Heart left ventricle (tissue), 13 donors: ENCODE data around the gene OSMR.

Experiments used
- POLR2A ChIP-seq, 2 donors: fragments of 450-650 bp; IDR thresholded peaks; one replicate each; pipeline ENCODE4 v1.6.1; 2017; ENCODE audit warnings: antibody characterized with exemption in 2 of 2, mild to moderate bottlenecking in 2 of 2, moderate library complexity in 2 of 2
- TF ChIP-seq, protein P1 (sequence below), 12 donors: fragments of 200-600 bp; sonication (generic) in 4 of 12; IDR thresholded peaks; one replicate each; pipeline versions ENCODE4 v1.5.0 to v1.8.0; 2018 to 2022; ENCODE audit warnings: antibody characterized with exemption in 12 of 12, mild to moderate bottlenecking in 5 of 12
- donor health status: ischemic (EF 13 %, LVEDD 7.1; RV severe dilation, severe dysfunction).
- donor health status: DM: no; HTN: yes; CAD: no.
- donor health status: DM: no; HTN: no; CAD: no.
- donor health status: ischemic (EF 25% LVEDD 6.9; RV normal size, moderate dysfunction).
- donor health status: ischemic (EF 25% LVEDD 5.7; RV mildly dilated, moderate dysfunction).
- donor health status: ischemic (EF 35%, LVEDD 5.7; RV mildly dilated, moderate dysfunction).
- donor health status: nonischemic (EF 11% LVEDD 7.7; RV severe dilation, severe dysfunction).
- donor health status: DM: yes; HTN: yes; CAD: no.
- donor health status: PGD.
- donor health status: ischemic (EF 29% LVEDD 5.4; RV normal size, mild dysfunction).
- donor health status: nonischemic (EF 23%, LVEDD 6.1; RV moderate dilation, normal function).

GRCh38 chr5:38806775-38807258 is 39.0 kb upstream of the OSMR start:
- TF ChIP-seq, protein P1, sequence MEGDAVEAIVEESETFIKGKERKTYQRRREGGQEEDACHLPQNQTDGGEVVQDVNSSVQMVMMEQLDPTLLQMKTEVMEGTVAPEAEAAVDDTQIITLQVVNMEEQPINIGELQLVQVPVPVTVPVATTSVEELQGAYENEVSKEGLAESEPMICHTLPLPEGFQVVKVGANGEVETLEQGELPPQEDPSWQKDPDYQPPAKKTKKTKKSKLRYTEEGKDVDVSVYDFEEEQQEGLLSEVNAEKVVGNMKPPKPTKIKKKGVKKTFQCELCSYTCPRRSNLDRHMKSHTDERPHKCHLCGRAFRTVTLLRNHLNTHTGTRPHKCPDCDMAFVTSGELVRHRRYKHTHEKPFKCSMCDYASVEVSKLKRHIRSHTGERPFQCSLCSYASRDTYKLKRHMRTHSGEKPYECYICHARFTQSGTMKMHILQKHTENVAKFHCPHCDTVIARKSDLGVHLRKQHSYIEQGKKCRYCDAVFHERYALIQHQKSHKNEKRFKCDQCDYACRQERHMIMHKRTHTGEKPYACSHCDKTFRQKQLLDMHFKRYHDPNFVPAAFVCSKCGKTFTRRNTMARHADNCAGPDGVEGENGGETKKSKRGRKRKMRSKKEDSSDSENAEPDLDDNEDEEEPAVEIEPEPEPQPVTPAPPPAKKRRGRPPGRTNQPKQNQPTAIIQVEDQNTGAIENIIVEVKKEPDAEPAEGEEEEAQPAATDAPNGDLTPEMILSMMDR (IDR thresholded peaks at IDR 0.05): no peak
- no peak for TF ChIP-seq POLR2A (IDR thresholded peaks at IDR 0.05)
